ENCODE results near the gene TELO2.

Gene TELO2

GRCh38 chr16:1519831-1520230 is 26.7 kb downstream of the TELO2 start (continued):
- TF ChIP-seq PRDM10 (tag by site-specific recombination; IDR thresholded peaks at IDR 0.05) (no peak), ATF2 (tag by site-specific recombination; IDR thresholded peaks at IDR 0.05; ENCODE audit: low read depth) (no peak), ZNF785 (tag by site-specific recombination; IDR thresholded peaks at IDR 0.05) (no peak), ZNF155 (tag by site-specific recombination; IDR thresholded peaks at IDR 0.05) (no peak), KLF8 (tag by site-specific recombination; IDR thresholded peaks at IDR 0.05) (no peak), ZNF146 (tag by site-specific recombination; IDR thresholded peaks at IDR 0.05) (no peak), ZNF335 (tag by site-specific recombination; conservative IDR thresholded peaks at IDR 0.05) (no peak)

- H3K27ac ChIP-seq (ENCODE audit: extremely low read depth, low read depth, low read length) = no peak overlapping the region
- POLR2A ChIA-PET = no interaction called here
- TF ChIP-seq SP3 (tag by site-specific recombination; IDR thresholded peaks at IDR 0.05) = no peak
- no peak for TF ChIP-seq ZNF433 (tag by site-specific recombination; IDR thresholded peaks at IDR 0.05; ENCODE audit: low read depth)
- no peak for TF ChIP-seq ZNF280C (tag by site-specific recombination; IDR thresholded peaks at IDR 0.05)
- no peak for TF ChIP-seq ZXDB (tag by site-specific recombination; IDR thresholded peaks at IDR 0.05)
- no peak for TF ChIP-seq ZNF274 (IDR thresholded peaks at IDR 0.05; ENCODE audit: low read length)
- no peak for TF ChIP-seq ZNF274 (tag by site-specific recombination; IDR thresholded peaks at IDR 0.05; ENCODE audit: borderline replicate concordance)
- no peak for TF ChIP-seq ZNF629 (tag by site-specific recombination; IDR thresholded peaks at IDR 0.05)
- no peak for TF ChIP-seq ZNF596 (tag by site-specific recombination; IDR thresholded peaks at IDR 0.05)
- no peak for TF ChIP-seq ZNF391 (tag by site-specific recombination; IDR thresholded peaks at IDR 0.05; ENCODE audit: borderline replicate concordance, low read depth)
- TF ChIP-seq ZFP3 (tag by site-specific recombination; IDR thresholded peaks at IDR 0.05; ENCODE audit: low read depth) = no peak
- no peak for TF ChIP-seq ZNF354C (tag by site-specific recombination; IDR thresholded peaks at IDR 0.05; ENCODE audit: borderline replicate concordance, low read depth)
- TF ChIP-seq ZFP41 (tag by site-specific recombination; IDR thresholded peaks at IDR 0.05; ENCODE audit: borderline replicate concordance) = no peak
- no peak for TF ChIP-seq ZNF501 (tag by site-specific recombination; IDR thresholded peaks at IDR 0.05)
- no peak for TF ChIP-seq ELK4 (IDR thresholded peaks at IDR 0.05; ENCODE audit: borderline replicate concordance, low read depth, low read length)
- TF ChIP-seq, protein P1, sequence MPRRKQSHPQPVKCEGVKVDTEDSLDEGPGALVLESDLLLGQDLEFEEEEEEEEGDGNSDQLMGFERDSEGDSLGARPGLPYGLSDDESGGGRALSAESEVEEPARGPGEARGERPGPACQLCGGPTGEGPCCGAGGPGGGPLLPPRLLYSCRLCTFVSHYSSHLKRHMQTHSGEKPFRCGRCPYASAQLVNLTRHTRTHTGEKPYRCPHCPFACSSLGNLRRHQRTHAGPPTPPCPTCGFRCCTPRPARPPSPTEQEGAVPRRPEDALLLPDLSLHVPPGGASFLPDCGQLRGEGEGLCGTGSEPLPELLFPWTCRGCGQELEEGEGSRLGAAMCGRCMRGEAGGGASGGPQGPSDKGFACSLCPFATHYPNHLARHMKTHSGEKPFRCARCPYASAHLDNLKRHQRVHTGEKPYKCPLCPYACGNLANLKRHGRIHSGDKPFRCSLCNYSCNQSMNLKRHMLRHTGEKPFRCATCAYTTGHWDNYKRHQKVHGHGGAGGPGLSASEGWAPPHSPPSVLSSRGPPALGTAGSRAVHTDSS (tag by site-specific recombination; IDR thresholded peaks at IDR 0.05) = no peak
- no peak for TF ChIP-seq ZNF138 (tag by site-specific recombination; IDR thresholded peaks at IDR 0.05; ENCODE audit: borderline replicate concordance)
- TF ChIP-seq GFI1B (tag by site-specific recombination; IDR thresholded peaks at IDR 0.05) = no peak
- no peaks in the 10 kb centered on the region for H3K9me3 ChIP-seq (ENCODE audit: control insufficient read depth, insufficient read depth, low read depth, low read length)
- peaks cover 0 to 27% of the 10 kb centered on the region in 2 experiments; a peak in 2 of 3 replicates for H3K36me3 ChIP-seq (ENCODE audit: control insufficient read depth in 2 of 2, insufficient read depth in 1 of 2, low read length in 2 of 2)
- CTCF ChIA-PET = interaction anchor here (0.5 to 0.7 kb wide), 3 partner anchors 18 to 326 kb away, joined by 3 to 5 read pairs (median 5); no protein-coding TSS in a partner anchor
- H3K4me3 ChIP-seq (ENCODE audit: low read depth, low read length) = no peak overlapping the region
- H3K4me1 ChIP-seq (ENCODE audit: control insufficient read depth, insufficient read depth, low read length) = no peaks in the 10 kb centered on the region
Measured at GRCh38 chr16:1520461-1520860, 27.3 kb downstream of the TELO2 start.
